Neural progenitor cell (in vitro differentiated cells): ENCODE data around the gene AMACR. TPM values are rescaled to one million over a fixed set of nuclear protein-coding genes. Genes with fewer than 3 reads are reported as not detected.

Experiments
- DNase-seq: peaks from one replicate; pipeline ENCODE4 v3.0.0-alpha.2; 2016; ENCODE audit warnings: low spot score
- H2AFZ ChIP-seq: fragments of 200-600 bp; sonication (generic); replicated peaks from 2 replicates; pipeline ENCODE4 v1.6.1; 2016; ENCODE audit warnings: antibody characterized with exemption
- H3F3A ChIP-seq: fragments of 200-600 bp; sonication (generic); 2 replicates; pipeline ENCODE4 v1.6.1; 2016; ENCODE audit warnings: antibody characterized with exemption, low read depth
- H3K27ac ChIP-seq: fragments of 200-600 bp; sonication (generic); 2 replicates; pipeline ENCODE4 v1.5.1; 2016; ENCODE audit warnings: mild to moderate bottlenecking
- H3K27me3 ChIP-seq: fragments of 200-600 bp; sonication (generic); 2 replicates; pipeline ENCODE4 v1.6.1; 2016; ENCODE audit warnings: mild to moderate bottlenecking, moderate library complexity
- H3K36me3 ChIP-seq: fragments of 200-600 bp; sonication (generic); 2 replicates; pipeline ENCODE4 v1.5.1; 2016
- H3K4me1 ChIP-seq: fragments of 200-600 bp; sonication (generic); 2 replicates; pipeline ENCODE4 v1.6.1; 2016; ENCODE audit warnings: mixed run types
- H3K4me2 ChIP-seq: fragments of 200-600 bp; sonication (generic); 2 replicates; pipeline ENCODE4 v1.6.1; 2016
- H3K4me3 ChIP-seq: fragments of 200-600 bp; sonication (generic); 2 replicates; pipeline ENCODE4 v1.5.1; 2016
- H3K79me2 ChIP-seq: fragments of 200-600 bp; sonication (generic); 2 replicates; pipeline ENCODE4 v1.6.1; 2016; ENCODE audit warnings: low read depth
- H3K9ac ChIP-seq: fragments of 200-600 bp; sonication (generic); 2 replicates; pipeline ENCODE4 v1.6.1; 2016
- H3K9me3 ChIP-seq: fragments of 200-600 bp; sonication (generic); 2 replicates; pipeline ENCODE4 v1.5.1; 2016; ENCODE audit warnings: low read depth
- H4K20me1 ChIP-seq: fragments of 200-600 bp; sonication (generic); 2 replicates; pipeline ENCODE4 v1.6.1; 2016; ENCODE audit warnings: low read depth
- H3K27ac Mint-ChIP-seq: 3 replicates; pipeline ENCODE4 v1.8.0; 2021; ENCODE audit warnings: mixed read lengths
- H3K27me3 Mint-ChIP-seq: 2 replicates; pipeline ENCODE4 v1.8.0; 2022; ENCODE audit warnings: low read depth, mild to moderate bottlenecking, inconsistent platforms, moderate library complexity, mixed read lengths; ENCODE audit not compliant: insufficient read depth
- H3K36me3 Mint-ChIP-seq: 3 replicates; pipeline ENCODE4 v1.8.0; 2021; ENCODE audit warnings: mixed read lengths
- H3K4me1 Mint-ChIP-seq: 3 replicates; pipeline ENCODE4 v1.8.0; 2021; ENCODE audit warnings: mixed read lengths
- H3K4me3 Mint-ChIP-seq: 3 replicates; pipeline ENCODE4 v1.8.0; 2021; ENCODE audit warnings: mild to moderate bottlenecking, moderate library complexity, mixed read lengths
- H3K9me3 Mint-ChIP-seq: 3 replicates; pipeline ENCODE4 v1.8.0; 2020; ENCODE audit warnings: mixed read lengths
- CTCF ChIP-seq: fragments of 200-600 bp; sonication (generic); IDR thresholded peaks from 2 replicates; pipeline ENCODE4 v1.5.1; 2017; ENCODE audit warnings: antibody characterized with exemption, mild to moderate bottlenecking
- EZH2 ChIP-seq: fragments of 200-600 bp; sonication (generic); IDR thresholded peaks from 2 replicates; pipeline ENCODE4 v1.6.1; 2017; ENCODE audit warnings: antibody characterized with exemption, mild to moderate bottlenecking, moderate library complexity
- EZH2phosphoT487 ChIP-seq: fragments of 200-600 bp; sonication (generic); IDR thresholded peaks from 2 replicates; pipeline ENCODE4 v1.6.1; 2017; ENCODE audit warnings: antibody characterized with exemption
- total RNA-seq: library from RNA; depleted of rRNA; stranded (reverse); fragments of >200 nt; gene quantifications from 2 replicates; pipeline ENCODE4 v1.2.3, GENCODE V29; 2015; ENCODE audit warnings: low replicate concordance

The AMACR gene
- total RNA-seq, 1 donor from 2014 or later: 14.9 TPM

- H3K36me3 ChIP-seq: no peaks in the 10 kb centered on the region
- H2AFZ ChIP-seq: no peak overlapping the region
- no peak for TF ChIP-seq CTCF
- TF ChIP-seq EZH2phosphoT487: no peak
- TF ChIP-seq EZH2: no peak
- H3K4me3 ChIP-seq: no peak overlapping the region
- peaks cover 21% of the 10 kb centered on the region for H3K27me3 ChIP-seq
- H3F3A ChIP-seq: no peaks in the 10 kb centered on the region
- no peaks in the 10 kb centered on the region for H3K79me2 ChIP-seq
- no peak overlapping the region for H3K4me3 Mint-ChIP-seq
- peaks cover 2% of the 10 kb centered on the region for H3K27me3 Mint-ChIP-seq
- no peak overlapping the region for H3K27ac ChIP-seq
- peaks cover 2% of the 10 kb centered on the region for H3K4me1 Mint-ChIP-seq
- DNase-seq: no peak
- H3K4me1 ChIP-seq: no peaks in the 10 kb centered on the region
- no peak overlapping the region for H3K4me2 ChIP-seq
- no peak overlapping the region for H3K9ac ChIP-seq
- H3K27ac Mint-ChIP-seq: no peak overlapping the region
- H3K9me3 ChIP-seq: no peaks in the 10 kb centered on the region
- no peaks in the 10 kb centered on the region for H4K20me1 ChIP-seq
- H3K9me3 Mint-ChIP-seq: no peaks in the 10 kb centered on the region
- no peaks in the 10 kb centered on the region for H3K36me3 Mint-ChIP-seq
Observed at GRCh38 chr5:33941090-33941489, 66.8 kb downstream of the AMACR start.

- no peak for DNase-seq
- Mint-ChIP-seq H3K27ac (no peak overlapping the region), H3K27me3 (peaks cover 5% of the 10 kb centered on the region)
Observed at GRCh38 chr5:33939556-33940262, 68.1 kb downstream of the AMACR start.

GRCh38 chr5:33938881-33939280, 69.0 kb downstream of the AMACR start:
- Mint-ChIP-seq H3K36me3 (no peaks in the 10 kb centered on the region), H3K9me3 (no peaks in the 10 kb centered on the region), H3K27ac (no peak overlapping the region), H3K4me1 (peaks cover 8% of the 10 kb centered on the region), H3K4me3 (no peak overlapping the region), H3K27me3 (peaks cover 5% of the 10 kb centered on the region)
- TF ChIP-seq EZH2phosphoT487: no peak
- TF ChIP-seq EZH2: no peak
- no peak for TF ChIP-seq CTCF
- Histone ChIP-seq H3F3A (no peaks in the 10 kb centered on the region), H3K27me3 (peaks cover 29% of the 10 kb centered on the region), H3K36me3 (no peaks in the 10 kb centered on the region), H3K4me3 (no peak overlapping the region), H4K20me1 (peaks cover 10% of the 10 kb centered on the region), H3K4me2 (no peak overlapping the region), H3K79me2 (no peaks in the 10 kb centered on the region), H3K4me1 (no peaks in the 10 kb centered on the region), H2AFZ (no peak overlapping the region), H3K9me3 (no peaks in the 10 kb centered on the region), H3K9ac (no peak overlapping the region), H3K27ac (no peak overlapping the region)
- no peak for DNase-seq

More at GRCh38 chr5:33939556-33940262, 68.1 kb downstream of the AMACR start:
- no peak overlapping the region for H3K9ac ChIP-seq
- Mint-ChIP-seq H3K36me3 (no peaks in the 10 kb centered on the region), H3K9me3 (no peaks in the 10 kb centered on the region), H3K4me1 (peaks cover 10% of the 10 kb centered on the region), H3K4me3 (no peak overlapping the region)
- H3K27me3 ChIP-seq: peaks cover 29% of the 10 kb centered on the region
- no peaks in the 10 kb centered on the region for H3K4me1 ChIP-seq
- H3K4me2 ChIP-seq: no peak overlapping the region
- H4K20me1 ChIP-seq: peaks cover 10% of the 10 kb centered on the region
- no peak overlapping the region for H3K4me3 ChIP-seq
- no peak for TF ChIP-seq EZH2phosphoT487
- no peak for TF ChIP-seq EZH2
- TF ChIP-seq CTCF: no peak
- H3K27ac ChIP-seq: no peak overlapping the region
- no peaks in the 10 kb centered on the region for H3F3A ChIP-seq
- H3K36me3 ChIP-seq: no peaks in the 10 kb centered on the region
- H3K9me3 ChIP-seq: no peaks in the 10 kb centered on the region
- no peaks in the 10 kb centered on the region for H3K79me2 ChIP-seq
- H2AFZ ChIP-seq: no peak overlapping the region
